ENCODE data around the gene RNF227.
A peak's percentile ranks its signal among the peaks of the same experiment; 100 is the strongest.

The RNF227 gene

GRCh38 chr17:7929158-7930023, 13.3 kb upstream of the RNF227 start, which contains the start of gene KCNAB3:
KCNAB3 (minus strand) TSS chr17:7929856; CDS start chr17:7929435, 421 bp downstream.
- DNase-seq = peak; percentile 37 to 43

- DNase-seq = no peak
Measured at GRCh38 chr17:7927596-7927995, 11.5 kb upstream of the RNF227 start.

- peak; percentile 80 to 81 for DNase-seq
Measured at GRCh38 chr17:7922845-7923628, 6.9 kb upstream of the RNF227 start.

- DNase-seq = no peak
Measured at GRCh38 chr17:7922269-7922844, 6.3 kb upstream of the RNF227 start.

GRCh38 chr17:7916808-7917207, 719 bp upstream of the RNF227 start:
- no peak for DNase-seq

GRCh38 chr17:7916385-7916682, 245 bp upstream of the RNF227 start:
- no peak for DNase-seq

- no peak for DNase-seq
Measured at GRCh38 chr17:7915179-7915610, 894 bp downstream of the RNF227 start.

- peak in 1 of 2 experiments; percentile 44 for DNase-seq
Measured at GRCh38 chr17:7912927-7913524, 3.1 kb downstream of the RNF227 start.

- DNase-seq = no peak
Measured at GRCh38 chr17:7911116-7911515, 5.0 kb downstream of the RNF227 start.

- DNase-seq = no peak
Measured at GRCh38 chr17:7910711-7911110, 5.4 kb downstream of the RNF227 start.

- no peak for DNase-seq
Measured at GRCh38 chr17:7910281-7910680, 5.8 kb downstream of the RNF227 start.

- DNase-seq = no peak
Measured at GRCh38 chr17:7909089-7909488, 7.0 kb downstream of the RNF227 start.

- no peak for DNase-seq
Measured at GRCh38 chr17:7903154-7904103, 12.7 kb downstream of the RNF227 start.

GRCh38 chr17:7897773-7898172, 18.3 kb downstream of the RNF227 start:
- DNase-seq = no peak

GRCh38 chr17:7897090-7897489, 19.0 kb downstream of the RNF227 start:
- no peak for DNase-seq

- DNase-seq = no peak
Measured at GRCh38 chr17:7894866-7895265, 21.2 kb downstream of the RNF227 start.

- DNase-seq = no peak
Measured at GRCh38 chr17:7894226-7894625, 21.9 kb downstream of the RNF227 start.

GRCh38 chr17:7893187-7893880, 22.8 kb downstream of the RNF227 start:
- no peak for DNase-seq

GRCh38 chr17:7889166-7889955, 26.7 kb downstream of the RNF227 start:
- DNase-seq = peak in 1 of 2 experiments; percentile 16

- DNase-seq = peak; percentile 59 to 61
Measured at GRCh38 chr17:7888184-7888920, 27.7 kb downstream of the RNF227 start, which contains the start of gene CHD3. CHD3 (plus strand) TSS chr17:7888789; CDS start chr17:7889001, 212 bp downstream.

All from stimulated activated CD4-positive, alpha-beta T cell treated with anti-CD3 and anti-CD28 coated beads, Interleukin-4, amount 100 ng/mL, for 4 hours (primary cell).